ENCODE measurements around the gene SEMA4F.

Gene SEMA4F

GRCh38 chr2:74659462-74659861 lies 5.4 kb downstream of the SEMA4F start:
- no peak for DNase-seq (ENCODE audit: low read depth)

GRCh38 chr2:74668087-74668486 lies 14.0 kb downstream of the SEMA4F start:
- DNase-seq (ENCODE audit: low read depth), result no peak

DNA sequence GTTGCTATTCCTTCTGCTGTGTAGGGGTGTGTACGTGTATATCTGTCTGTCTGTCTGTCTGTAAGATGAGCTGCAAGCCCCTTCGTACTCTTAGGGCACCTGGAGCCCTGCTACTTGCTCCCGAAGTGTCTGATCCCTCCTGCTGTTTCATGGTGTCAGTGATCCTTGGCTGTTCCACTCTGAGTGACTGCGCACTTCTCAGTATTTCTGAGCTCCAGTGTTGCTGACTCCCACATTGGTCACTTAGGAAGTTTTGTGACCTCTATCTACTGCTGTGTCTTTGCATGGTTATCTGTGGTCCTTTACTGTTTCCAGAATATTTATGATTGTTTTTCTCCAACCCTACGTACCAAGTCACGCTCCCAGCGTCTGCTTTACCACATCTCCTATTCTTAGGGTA lies 16.2 kb downstream of the SEMA4F start:
- DNase-seq (ENCODE audit: low read depth), result no peak

- DNase-seq (ENCODE audit: low read depth), result no peak
Observed at GRCh38 chr2:74671479-74671878, 17.4 kb downstream of the SEMA4F start.

DNA sequence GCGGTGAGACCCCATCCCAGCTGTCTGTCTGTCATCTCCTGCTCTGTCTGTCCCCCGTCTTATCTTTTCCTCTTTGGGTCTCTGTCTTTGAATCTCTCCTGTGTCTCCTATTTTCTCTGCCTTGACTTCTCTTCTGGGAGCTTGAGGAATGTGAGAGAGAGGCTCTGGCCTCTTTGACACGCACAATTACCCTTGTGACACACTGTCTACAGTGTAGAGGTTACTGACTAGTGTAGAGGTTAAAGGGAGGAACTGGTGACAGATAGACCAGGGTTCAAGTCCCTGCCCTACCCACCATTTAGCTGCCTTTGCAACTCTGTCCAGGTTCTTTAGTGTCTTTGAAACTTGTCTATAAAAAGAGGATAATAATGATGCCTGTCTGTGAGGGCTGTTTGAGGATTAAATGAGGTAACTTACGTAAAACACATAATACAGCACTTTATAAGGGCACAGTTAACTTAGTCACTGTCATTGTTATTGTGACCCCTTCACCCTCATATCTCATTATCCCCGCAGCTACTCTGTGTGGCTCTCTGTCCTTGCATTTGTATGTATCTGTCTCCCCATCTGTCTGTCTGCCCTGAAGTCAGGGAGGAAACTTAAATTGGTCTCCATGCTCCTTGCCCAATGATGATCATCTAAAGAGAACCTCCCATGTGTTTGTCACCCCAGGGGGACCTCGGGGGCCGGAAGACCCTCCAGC lies 19.9 kb downstream of the SEMA4F start:
- DNase-seq (ENCODE audit: low read depth), result no peak

- DNase-seq (ENCODE audit: low read depth), result no peak
Observed at GRCh38 chr2:74675090-74675489, 21.0 kb downstream of the SEMA4F start.

DNA sequence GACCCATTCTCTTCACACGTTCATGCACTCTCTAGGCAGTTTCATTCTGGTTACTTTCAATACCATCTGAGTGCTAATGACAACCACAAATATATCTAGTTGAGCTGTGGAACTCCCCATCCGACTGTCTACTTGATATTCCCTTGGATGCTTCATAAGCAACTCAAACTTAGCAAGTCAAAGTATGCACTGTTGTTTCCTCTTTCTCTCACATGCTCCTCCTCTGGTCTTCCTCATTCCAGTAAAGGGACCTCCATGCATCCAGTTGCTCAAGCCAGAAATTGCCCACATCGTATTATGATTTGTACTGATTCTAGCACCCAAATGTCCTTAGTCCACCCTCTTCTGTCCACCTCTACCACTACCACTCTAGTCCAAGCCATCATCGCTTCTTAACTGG lies 22.3 kb downstream of the SEMA4F start:
- DNase-seq (ENCODE audit: low read depth), result no peak

DNA sequence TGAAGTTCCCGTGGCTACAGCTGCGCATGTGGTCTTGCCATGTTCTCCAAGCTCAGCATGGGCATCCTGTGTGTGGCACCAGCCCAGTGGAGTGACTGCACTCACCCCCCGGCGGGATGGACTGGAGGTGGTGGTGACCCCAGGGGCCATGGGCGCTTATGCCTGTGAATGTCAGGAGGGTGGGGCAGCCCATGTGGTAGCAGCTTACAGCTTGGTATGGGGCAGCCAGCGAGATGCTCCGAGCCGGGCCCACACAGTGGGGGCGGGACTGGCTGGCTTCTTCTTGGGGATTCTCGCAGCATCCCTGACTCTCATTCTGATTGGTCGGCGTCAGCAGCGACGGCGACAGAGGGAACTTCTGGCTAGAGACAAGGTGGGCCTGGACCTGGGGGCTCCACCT lies 25.6 kb downstream of the SEMA4F start:
- DNase-seq (ENCODE audit: low read depth), result no peak

GRCh38 chr2:74682501-74682900 lies 28.5 kb downstream of the SEMA4F start:
- no peak for DNase-seq (ENCODE audit: low read depth)

DNA sequence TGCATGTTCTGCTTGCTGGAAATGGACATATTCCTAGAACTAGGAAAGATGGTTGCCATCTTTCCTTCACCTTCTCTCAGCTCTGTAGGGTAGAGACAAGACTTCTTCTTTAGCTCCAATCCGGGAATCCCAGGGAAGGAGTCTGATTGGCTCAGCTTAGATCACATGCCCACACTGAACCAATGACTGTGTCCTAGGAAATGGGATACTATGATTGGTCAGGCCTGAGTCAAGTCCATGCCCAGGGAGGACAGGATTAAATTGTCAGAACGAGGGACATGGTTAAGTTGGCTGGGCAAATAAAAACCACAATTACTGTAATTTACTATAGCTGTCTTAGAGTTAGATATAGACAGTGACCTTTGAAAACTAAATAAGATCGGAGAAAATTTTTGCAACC lies 31.4 kb downstream of the SEMA4F start:
- no peak for DNase-seq (ENCODE audit: low read depth)

DNA sequence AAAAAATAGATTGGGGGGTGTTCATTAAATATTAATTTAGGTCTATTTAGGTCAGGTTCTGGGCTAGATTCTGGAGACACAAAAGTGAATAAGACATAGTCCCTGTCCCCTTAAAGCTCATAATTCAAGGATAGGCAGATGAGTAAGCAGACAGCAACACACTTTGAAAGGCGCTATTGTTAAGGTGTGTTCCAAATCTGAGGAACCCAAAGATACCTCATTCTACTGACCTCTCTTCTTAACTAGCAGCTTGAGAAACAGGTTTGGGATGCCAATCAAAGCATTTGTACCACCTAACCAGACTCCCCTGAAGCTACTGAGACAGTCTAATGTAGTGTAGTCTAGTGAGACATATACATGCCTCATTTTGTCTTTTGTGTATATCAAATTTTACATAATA lies 34.8 kb downstream of the SEMA4F start:
- no peak for DNase-seq (ENCODE audit: low read depth)

- no peak for DNase-seq (ENCODE audit: low read depth)
Observed at GRCh38 chr2:74689671-74690070, 35.6 kb downstream of the SEMA4F start.

- DNase-seq (ENCODE audit: low read depth), result no peak
Observed at GRCh38 chr2:74690571-74690970, 36.5 kb downstream of the SEMA4F start.

GRCh38 chr2:74691929-74692328 lies 37.9 kb downstream of the SEMA4F start:
- DNase-seq (ENCODE audit: low read depth), result no peak

DNA sequence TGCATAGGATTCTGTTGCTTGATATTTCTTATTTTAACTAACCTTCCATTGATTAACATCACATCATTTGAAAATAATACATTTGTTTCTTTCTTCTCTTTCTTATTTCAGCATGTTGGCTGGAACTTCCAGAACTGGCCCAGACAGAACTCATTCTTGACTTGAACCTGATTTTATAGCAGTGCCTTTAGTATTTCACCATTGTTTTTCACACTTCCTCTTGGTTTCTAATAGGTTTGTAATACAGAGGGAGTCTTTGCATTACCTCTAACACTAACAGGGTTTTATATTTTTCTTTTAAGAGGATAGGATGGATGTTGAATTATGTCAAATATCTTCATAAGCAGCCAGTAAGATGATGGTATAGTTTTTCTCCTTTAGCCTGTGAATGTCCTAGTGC lies 39.2 kb downstream of the SEMA4F start:
- DNase-seq (ENCODE audit: low read depth), result no peak

DNA sequence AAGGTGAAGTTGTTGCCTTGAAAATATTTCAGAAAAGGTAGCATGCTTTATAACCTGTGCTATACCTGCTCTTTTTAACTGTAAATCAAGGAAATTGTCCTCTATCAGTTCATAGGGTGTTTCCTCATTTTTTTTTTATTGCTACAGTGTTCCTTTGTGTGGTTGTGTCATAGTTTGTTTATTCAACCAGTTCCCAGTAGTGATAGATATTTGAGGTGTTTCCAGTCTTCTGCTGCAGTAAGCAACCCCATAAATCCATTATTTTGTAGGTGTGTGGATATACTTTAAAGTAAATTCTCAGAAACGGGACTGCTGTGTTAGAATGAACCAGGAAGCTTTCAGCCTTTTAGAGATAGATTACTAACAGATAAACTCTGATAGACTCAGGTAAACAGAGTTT lies 39.6 kb downstream of the SEMA4F start:
- no peak for DNase-seq (ENCODE audit: low read depth)

DNA sequence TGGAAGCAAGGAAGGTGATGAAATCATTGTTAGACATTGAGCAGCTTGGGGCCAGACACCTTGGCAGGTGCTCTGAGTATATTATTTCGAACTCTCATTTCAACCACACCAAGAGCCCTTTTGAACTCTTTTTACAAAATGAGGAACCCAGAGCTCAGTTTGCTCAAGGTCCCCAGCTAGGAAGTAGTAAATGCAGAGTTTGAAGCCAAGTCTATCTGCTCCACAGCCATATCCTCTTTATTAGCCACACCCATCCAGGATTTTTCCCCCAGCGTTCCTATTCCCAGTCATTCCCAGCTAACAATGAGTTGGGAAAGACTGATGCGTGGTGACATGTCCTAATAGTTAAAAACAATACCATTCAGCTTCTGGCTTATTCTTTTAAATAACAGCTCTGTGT lies 40.2 kb downstream of the SEMA4F start:
- no peak for DNase-seq (ENCODE audit: low read depth)

DNA sequence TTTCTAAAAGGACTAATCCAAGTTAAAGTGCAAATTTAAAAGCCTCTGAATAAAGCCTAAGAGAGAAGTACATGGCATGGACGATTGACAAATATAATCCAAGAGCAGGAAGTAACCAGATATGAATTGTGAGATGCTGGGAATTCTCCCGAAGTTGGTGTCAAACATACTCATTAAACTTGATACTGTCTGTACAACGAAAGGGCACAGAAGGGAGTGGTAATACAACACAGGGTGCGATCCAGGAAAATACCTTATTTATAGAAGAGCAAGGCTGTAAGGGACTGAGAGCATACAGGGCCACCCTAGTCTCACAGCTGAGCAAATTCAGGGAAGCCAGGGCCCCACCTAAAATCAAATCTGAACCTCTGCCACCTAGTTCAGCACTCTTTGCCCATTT lies 41.6 kb downstream of the SEMA4F start:
- DNase-seq (ENCODE audit: low read depth), result no peak

DNA sequence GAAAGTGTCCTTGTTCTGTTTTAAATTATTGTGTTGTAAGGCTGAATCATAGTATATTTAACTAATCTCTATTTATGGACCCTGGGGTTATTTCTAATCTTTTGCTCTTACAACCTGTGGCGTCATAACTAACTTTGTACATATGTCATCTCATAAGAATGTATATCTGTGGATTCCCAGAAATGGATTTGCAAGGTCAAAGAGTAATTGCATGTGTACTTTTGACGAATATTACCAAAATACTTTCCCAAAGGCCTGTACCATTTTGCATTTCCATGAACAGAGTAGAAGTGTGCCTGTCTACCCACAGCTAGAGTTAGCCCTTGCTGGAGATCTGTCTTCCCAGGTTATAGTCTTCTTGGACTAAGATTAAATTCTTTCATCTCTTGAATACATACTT lies 42.8 kb downstream of the SEMA4F start:
- no peak for DNase-seq (ENCODE audit: low read depth)

DNA sequence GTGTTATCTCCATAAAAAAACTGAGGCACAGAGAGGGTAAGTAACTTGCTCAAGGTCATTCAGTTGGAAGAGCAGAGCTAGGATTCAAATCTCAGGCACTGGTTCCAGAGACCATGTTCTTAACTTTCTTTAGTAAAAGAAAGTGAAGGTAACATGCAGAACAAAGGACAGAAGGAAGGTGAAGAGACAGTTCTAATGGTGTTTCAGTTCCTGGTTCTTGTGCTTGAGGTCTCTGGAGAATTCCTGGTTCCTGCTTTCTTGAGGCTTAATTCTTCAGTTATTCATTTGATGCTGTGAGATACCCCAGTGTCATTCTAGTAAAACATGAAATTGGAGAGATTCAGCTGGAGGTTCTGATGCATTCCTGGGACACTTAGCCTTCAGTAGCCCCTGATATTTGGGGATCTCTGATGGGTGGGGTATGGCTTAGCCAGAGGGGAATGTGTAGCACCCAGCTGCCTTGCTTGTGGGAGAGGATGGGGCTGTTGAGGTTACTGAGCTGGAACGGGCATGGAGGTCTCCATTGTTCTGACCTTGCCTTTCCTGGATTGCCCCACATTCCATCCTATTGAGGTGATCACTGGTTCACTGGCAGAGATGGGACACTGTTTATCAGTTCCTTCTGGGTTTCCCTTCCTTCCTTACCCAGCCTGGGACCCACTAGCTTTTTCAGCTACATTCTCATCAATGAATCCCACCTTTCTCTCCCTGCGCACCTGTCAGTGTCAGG lies 46.8 kb downstream of the SEMA4F start:
- no peak for DNase-seq (ENCODE audit: low read depth)

DNA sequence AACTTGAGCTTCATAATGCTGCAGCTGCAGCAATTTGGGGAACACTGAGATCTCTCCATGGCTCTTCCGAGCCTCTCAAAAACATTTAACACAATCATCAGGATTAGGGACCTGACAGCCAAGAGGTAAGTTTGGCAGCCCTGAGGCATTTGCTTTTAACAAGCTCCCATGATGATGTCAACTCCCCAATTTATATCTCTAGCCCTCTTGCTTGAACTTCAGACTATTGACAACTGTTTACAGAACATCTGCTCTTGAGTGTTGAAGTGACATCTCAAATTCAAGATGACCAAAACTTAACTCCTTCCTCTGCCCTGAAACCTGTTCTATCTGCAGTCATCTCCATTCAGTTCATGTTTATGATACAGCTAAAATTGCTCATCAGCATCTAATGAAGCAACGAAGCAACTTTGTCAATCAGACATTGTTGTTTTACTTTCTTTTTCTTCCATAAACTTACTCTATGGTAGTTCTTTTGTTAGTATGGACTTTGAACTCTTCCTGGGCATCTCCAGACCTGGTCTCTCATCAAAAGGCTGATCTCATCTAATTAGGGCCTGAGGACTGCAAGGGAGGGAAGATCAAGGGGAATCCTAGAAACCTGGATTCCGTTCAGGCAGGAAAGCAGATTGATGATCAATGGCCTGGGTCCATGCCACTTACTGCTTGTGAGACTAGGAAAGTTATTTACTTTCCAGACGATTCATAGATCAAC lies 48.1 kb downstream of the SEMA4F start:
- DNase-seq (ENCODE audit: low read depth), result no peak

DNA sequence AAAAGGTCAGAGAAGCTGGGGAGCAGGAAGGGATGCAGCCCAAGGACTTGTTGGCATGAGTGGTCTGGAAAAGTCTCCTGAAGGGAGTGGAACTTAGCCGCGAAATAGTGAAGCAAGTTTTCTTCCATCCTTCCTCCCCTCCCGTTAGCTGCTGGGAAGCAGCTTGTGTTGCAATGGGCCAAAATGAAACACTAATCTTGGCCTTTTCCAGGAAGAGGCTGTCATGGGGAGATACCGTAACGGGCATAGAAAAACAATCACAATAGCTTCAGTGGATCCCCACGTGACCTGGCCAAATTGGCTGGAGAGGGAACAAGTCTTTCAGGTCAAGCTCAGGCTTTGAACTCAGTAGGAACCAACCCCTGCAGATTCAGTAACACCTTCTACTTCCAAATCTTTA lies 49.3 kb downstream of the SEMA4F start:
- no peak for DNase-seq (ENCODE audit: low read depth)

DNA sequence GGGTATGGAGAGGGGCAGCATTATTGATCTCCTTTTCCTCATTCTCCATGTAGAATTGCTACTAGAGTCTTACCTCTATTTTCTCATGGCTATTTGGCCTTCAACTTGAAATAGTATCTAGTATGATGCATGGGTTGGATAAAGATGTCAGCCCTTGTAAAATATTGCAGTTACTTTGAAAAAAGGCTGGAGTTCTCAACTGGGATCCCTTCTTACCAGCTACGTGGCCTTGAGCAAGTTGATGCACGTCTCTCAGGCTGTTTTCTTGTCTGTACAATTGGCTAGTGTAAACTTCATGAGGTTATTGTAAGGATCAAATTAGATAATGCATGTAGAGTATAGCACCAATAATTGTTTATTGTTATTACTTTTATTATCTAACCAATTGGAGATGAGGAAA lies 50.2 kb downstream of the SEMA4F start:
- DNase-seq (ENCODE audit: low read depth), result no peak
